Caco-2 (cell line): Measurements from ENCODE around the gene MPO. TPM values are rescaled to one million over a fixed set of nuclear protein-coding genes. Genes with fewer than 3 reads are reported as not detected.

Experiments used
- BruUV-seq: library from RNA; stranded (reverse); fragments of 400-500 nt; replicated peaks from 2 replicates; lab custom pipeline; 2021; lab: Mats Ljungman, UMichigan
- CTCF ChIA-PET: fragments of 300-600 bp; sonication (Branson Sonifier 250); formaldehyde crosslinking; loops from one replicate; lab custom pipeline; 2022; ENCODE audit warnings: antibody characterized with exemption; lab: Charles Lee
- POLR2A ChIA-PET: fragments of 300-600 bp; sonication (Branson Sonifier 250); formaldehyde crosslinking; loops from one replicate; lab custom pipeline; 2022; ENCODE audit warnings: antibody characterized with exemption; lab: Charles Lee
- DNase-seq, 2 experiments: peaks; one replicate each; pipeline versions ENCODE4 v3.0.0 to v3.0.0-alpha.2; 2020 to 2022
- H3K27me3 ChIP-seq: replicated peaks from 2 replicates; pipeline ENCODE4 v1.6.0; 2011; ENCODE audit warnings: low read length; ENCODE audit not compliant: control insufficient read depth, insufficient read depth
- H3K36me3 ChIP-seq: 2 replicates; pipeline ENCODE4 v1.5.1; 2011; ENCODE audit warnings: low read length; ENCODE audit not compliant: control insufficient read depth, insufficient read depth
- H3K4me1 ChIP-seq: fragments of 250-450 bp; sonication (Bioruptor Pico); 2 replicates; pipeline ENCODE4 v1.5.1; 2020; ENCODE audit warnings: mild to moderate bottlenecking
- H3K4me3 ChIP-seq: 2 replicates; pipeline ENCODE4 v1.5.1; 2011; ENCODE audit warnings: low read depth, mild to moderate bottlenecking, control low read depth, low read length
- H3K9me3 ChIP-seq: fragments of 250-450 bp; sonication (Bioruptor Pico); 2 replicates; pipeline ENCODE4 v1.5.1; 2020; ENCODE audit warnings: mild to moderate bottlenecking, moderate library complexity
- H3K27ac Mint-ChIP-seq: one replicate; pipeline ENCODE4 v1.8.0; 2022; ENCODE audit warnings: mixed read lengths; ENCODE audit not compliant: unreplicated experiment
- H3K27me3 Mint-ChIP-seq: one replicate; pipeline ENCODE4 v1.8.0; 2022; ENCODE audit warnings: mixed read lengths; ENCODE audit not compliant: insufficient read depth, unreplicated experiment
- H3K36me3 Mint-ChIP-seq: one replicate; pipeline ENCODE4 v1.8.0; 2022; ENCODE audit warnings: mild to moderate bottlenecking, mixed read lengths; ENCODE audit not compliant: insufficient read depth, unreplicated experiment
- H3K4me1 Mint-ChIP-seq: one replicate; pipeline ENCODE4 v1.8.0; 2022; ENCODE audit warnings: low read depth, mixed read lengths; ENCODE audit not compliant: unreplicated experiment
- H3K4me3 Mint-ChIP-seq: one replicate; pipeline ENCODE4 v1.8.0; 2022; ENCODE audit warnings: mild to moderate bottlenecking, moderate library complexity, mixed read lengths; ENCODE audit not compliant: unreplicated experiment
- H3K9me3 Mint-ChIP-seq: one replicate; pipeline ENCODE4 v1.8.0; 2022; ENCODE audit warnings: mixed read lengths; ENCODE audit not compliant: unreplicated experiment
- CTCF ChIP-seq, 2 experiments: fragments of 200-600 bp in 1 of 2; IDR thresholded peaks; 1 replicate in 1 of 2; 2 replicates in 1 of 2; pipeline versions ENCODE4 v1.5.1 to v1.8.0; 2011 to 2022; ENCODE audit warnings: antibody characterized with exemption in 1 of 2, control low read depth in 1 of 2, inconsistent platforms in 1 of 2, low read depth in 1 of 2, low read length in 1 of 2, mild to moderate bottlenecking in 1 of 2, moderate library complexity in 1 of 2; ENCODE audit not compliant: insufficient read depth in 1 of 2, severe bottlenecking in 1 of 2, unreplicated experiment in 1 of 2
- intact Hi-C: fragments of 100-400 bp; cut with micrococcal nuclease; formaldehyde crosslinking; loops from one replicate; pipeline ENCODE4 v1.10.0; 2022; ENCODE audit not compliant: unreplicated experiment
- total RNA-seq: library from RNA; stranded (reverse); gene quantifications from 2 replicates; pipeline ENCODE4 v1.2.3, GENCODE V29; 2022

MPO gene
- total RNA-seq, 1 experiment from 2014 or later: 0.23 TPM

GRCh38 chr17:58312021-58312630, 31.4 kb upstream of the MPO start:
- 0 out of 2 replicates have a peak, but pooled peaks cover 6% of the 10 kb centered on the region for H3K4me1 ChIP-seq
- Mint-ChIP-seq H3K9me3 (no peaks in the 10 kb centered on the region), H3K36me3 (no peaks in the 10 kb centered on the region), H3K27me3 (no peaks in the 10 kb centered on the region), H3K4me3 (no peak overlapping the region), H3K27ac (no peak overlapping the region), H3K4me1 (peaks cover 11% of the 10 kb centered on the region)
- intact Hi-C loops: no loop called here
- no peaks in the 10 kb centered on the region for H3K9me3 ChIP-seq
- DNase-seq: no peak
- no peaks in the 10 kb centered on the region for H3K36me3 ChIP-seq
- no peak overlapping the region for H3K4me3 ChIP-seq
- TF ChIP-seq CTCF (IDR thresholded peaks at IDR 0.05; ENCODE audit: insufficient read depth in 1 of 2, low read depth in 1 of 2, low read length in 1 of 2, severe bottlenecking in 1 of 2, unreplicated experiment in 1 of 2): no peak
- POLR2A ChIA-PET: no interaction called here
- CTCF ChIA-PET: interaction anchor here (0.5 kb wide), 1 partner anchor 147 kb away, joined by 5 read pairs; no protein-coding TSS in a partner anchor
- H3K27me3 ChIP-seq: no peaks in the 10 kb centered on the region
- BruUV-seq: no TSS peak

- POLR2A ChIA-PET: no interaction called here
- H3K27me3 ChIP-seq: no peaks in the 10 kb centered on the region
- no peaks in the 10 kb centered on the region for H3K27me3 Mint-ChIP-seq
- TF ChIP-seq CTCF (IDR thresholded peaks at IDR 0.05; ENCODE audit: insufficient read depth in 1 of 2, low read depth in 1 of 2, low read length in 1 of 2, severe bottlenecking in 1 of 2, unreplicated experiment in 1 of 2): no peak
- no peak overlapping the region for H3K4me3 ChIP-seq
- H3K4me3 Mint-ChIP-seq: no peak overlapping the region
- no peak overlapping the region for H3K27ac Mint-ChIP-seq
- no peaks in the 10 kb centered on the region for H3K9me3 Mint-ChIP-seq
- no peaks in the 10 kb centered on the region for H3K9me3 ChIP-seq
- H3K4me1 ChIP-seq: 0 out of 2 replicates have a peak, but pooled peaks cover 6% of the 10 kb centered on the region
- CTCF ChIA-PET: no interaction called here
- no peak for DNase-seq
- H3K4me1 Mint-ChIP-seq: peaks cover 10% of the 10 kb centered on the region
- H3K36me3 Mint-ChIP-seq: no peaks in the 10 kb centered on the region
- intact Hi-C loops: no loop called here
- H3K36me3 ChIP-seq: no peaks in the 10 kb centered on the region
- no TSS peak for BruUV-seq
These were observed 30.7 kb upstream of the MPO start for GRCh38 chr17:58311429-58311894.

- DNase-seq: no peak
- Histone ChIP-seq H3K36me3 (no peaks in the 10 kb centered on the region), H3K4me1 (0 out of 2 replicates have a peak, but pooled peaks cover 6% of the 10 kb centered on the region), H3K9me3 (no peaks in the 10 kb centered on the region), H3K4me3 (no peak overlapping the region), H3K27me3 (no peaks in the 10 kb centered on the region)
- no TSS peak for BruUV-seq
- no peak overlapping the region for H3K4me3 Mint-ChIP-seq
- H3K27me3 Mint-ChIP-seq: no peaks in the 10 kb centered on the region
- no peaks in the 10 kb centered on the region for H3K36me3 Mint-ChIP-seq
- H3K4me1 Mint-ChIP-seq: peaks cover 14% of the 10 kb centered on the region
- no peak overlapping the region for H3K27ac Mint-ChIP-seq
- H3K9me3 Mint-ChIP-seq: no peaks in the 10 kb centered on the region
- ChIA-PET POLR2A (no interaction called here), CTCF (no interaction called here)
- intact Hi-C loops: no loop called here
- no peak for TF ChIP-seq CTCF (IDR thresholded peaks at IDR 0.05; ENCODE audit: insufficient read depth in 1 of 2, low read depth in 1 of 2, low read length in 1 of 2, severe bottlenecking in 1 of 2, unreplicated experiment in 1 of 2)
These were observed 30.0 kb upstream of the MPO start for GRCh38 chr17:58310511-58311428.
